ENCODE measurements around the gene TDRD12.

GRCh38 chr19:32687681-32688080, 31.9 kb upstream of the TDRD12 start:
- TF ChIP-seq EP300 (IDR thresholded peaks at IDR 0.05; ENCODE audit: borderline replicate concordance), result no peak
- TF ChIP-seq REST (IDR thresholded peaks at IDR 0.05; ENCODE audit: low read depth), result no peak
- TF ChIP-seq RAD21 (IDR thresholded peaks at IDR 0.05; ENCODE audit: low read depth), result no peak
- TF ChIP-seq EGR1 (IDR thresholded peaks at IDR 0.05), result no peak
- TF ChIP-seq FOXM1 (IDR thresholded peaks at IDR 0.05; ENCODE audit: borderline replicate concordance, low read depth), result no peak
- no peak for TF ChIP-seq USF1 (IDR thresholded peaks at IDR 0.05)
- TF ChIP-seq CEBPB (IDR thresholded peaks at IDR 0.05), result no peak
- no peak for TF ChIP-seq ZBTB7A (IDR thresholded peaks at IDR 0.05; ENCODE audit: low read depth)
- no peak for TF ChIP-seq MAX (IDR thresholded peaks at IDR 0.05)
- no peak for TF ChIP-seq YY1 (IDR thresholded peaks at IDR 0.05; ENCODE audit: low read depth)
- TF ChIP-seq CREB1 (IDR thresholded peaks at IDR 0.05; ENCODE audit: low read depth), result no peak
- TF ChIP-seq TCF12 (IDR thresholded peaks at IDR 0.05; ENCODE audit: low read depth), result no peak
- TF ChIP-seq NFIC (IDR thresholded peaks at IDR 0.05), result no peak
